HG02973 (cell line): ENCODE measurements around the gene LYPD6B.

Experiments used
- ATAC-seq: cut with Tn5 transposase; IDR thresholded peaks from one replicate; pipeline ENCODE4 v1.9.1; 2021; ENCODE audit warnings: moderate library complexity; ENCODE audit not compliant: unreplicated experiment

LYPD6B gene

GRCh38 chr2:149155196-149155969, 116.9 kb downstream of the LYPD6B start:
- no peak for ATAC-seq

GRCh38 chr2:149155988-149156387, 117.5 kb downstream of the LYPD6B start:
- ATAC-seq, result no peak

GRCh38 chr2:149156971-149157740, 118.7 kb downstream of the LYPD6B start:
- ATAC-seq, result no peak

GRCh38 chr2:149158957-149159356, 120.5 kb downstream of the LYPD6B start:
- no peak for ATAC-seq

- ATAC-seq, result no peak
Measured at GRCh38 chr2:149160195-149160594, 121.7 kb downstream of the LYPD6B start.

GRCh38 chr2:149160701-149161217, 122.3 kb downstream of the LYPD6B start:
- ATAC-seq, result peak; percentile 90

- no peak for ATAC-seq
Measured at GRCh38 chr2:149161481-149162225, 123.2 kb downstream of the LYPD6B start.

- no peak for ATAC-seq
Measured at GRCh38 chr2:149164296-149164695, 125.8 kb downstream of the LYPD6B start.

GRCh38 chr2:149164827-149165226, 126.3 kb downstream of the LYPD6B start:
- no peak for ATAC-seq

- ATAC-seq, result peak; percentile 56
Measured at GRCh38 chr2:149167001-149167780, 128.7 kb downstream of the LYPD6B start.

GRCh38 chr2:149167941-149168340, 129.4 kb downstream of the LYPD6B start:
- no peak for ATAC-seq

- ATAC-seq, result no peak
Measured at GRCh38 chr2:149169656-149170055, 131.2 kb downstream of the LYPD6B start.

- ATAC-seq, result no peak
Measured at GRCh38 chr2:149170156-149170555, 131.7 kb downstream of the LYPD6B start.

GRCh38 chr2:149170911-149171310, 132.4 kb downstream of the LYPD6B start:
- no peak for ATAC-seq

- no peak for ATAC-seq
Measured at GRCh38 chr2:149173220-149173619, 134.7 kb downstream of the LYPD6B start.

GRCh38 chr2:149175956-149176355, 137.5 kb downstream of the LYPD6B start:
- ATAC-seq, result no peak

- ATAC-seq, result no peak
Measured at GRCh38 chr2:149178612-149179011, 140.1 kb downstream of the LYPD6B start.

GRCh38 chr2:149180226-149180875, 141.9 kb downstream of the LYPD6B start:
- no peak for ATAC-seq

GRCh38 chr2:149183187-149183586, 144.7 kb downstream of the LYPD6B start:
- ATAC-seq, result no peak

GRCh38 chr2:149184991-149185390, 146.5 kb downstream of the LYPD6B start:
- ATAC-seq, result no peak
